T-helper 9 cell (primary cell): ENCODE results near the gene TRPC4.
"Not testable (repeated sequence)": the region's sequence is repeated elsewhere in the genome, so short reads cannot be mapped to it uniquely, and the experiment has no call there.

Source experiments
- DNase-seq: peaks from one replicate; pipeline ENCODE4 v3.0.0-alpha.2; 2020

Gene TRPC4

GRCh38 chr13:37597477-37598025 lies 272.0 kb downstream of the TRPC4 start:
- DNase-seq = no peak

DNA sequence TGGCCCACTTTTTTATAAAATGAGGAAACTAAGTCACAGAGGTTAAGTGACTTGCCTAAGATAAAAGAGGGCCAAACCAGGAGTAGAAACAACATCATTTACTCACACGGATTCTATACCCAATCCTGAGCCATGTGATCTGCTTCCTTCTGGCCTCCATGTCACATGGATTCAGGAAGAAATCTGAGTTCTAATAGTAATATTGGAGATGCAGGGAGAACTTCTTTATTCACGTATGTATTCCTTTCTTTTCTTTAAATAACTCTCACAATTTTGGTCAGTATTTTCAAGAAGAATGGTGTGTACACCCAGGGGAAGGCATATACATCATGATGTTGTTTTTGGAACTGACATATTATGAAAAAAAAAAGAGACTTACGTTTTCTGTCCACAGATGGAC lies 272.8 kb downstream of the TRPC4 start:
- no peak for DNase-seq

- DNase-seq = no peak
Measured at GRCh38 chr13:37595162-37595561, 274.4 kb downstream of the TRPC4 start.

DNA sequence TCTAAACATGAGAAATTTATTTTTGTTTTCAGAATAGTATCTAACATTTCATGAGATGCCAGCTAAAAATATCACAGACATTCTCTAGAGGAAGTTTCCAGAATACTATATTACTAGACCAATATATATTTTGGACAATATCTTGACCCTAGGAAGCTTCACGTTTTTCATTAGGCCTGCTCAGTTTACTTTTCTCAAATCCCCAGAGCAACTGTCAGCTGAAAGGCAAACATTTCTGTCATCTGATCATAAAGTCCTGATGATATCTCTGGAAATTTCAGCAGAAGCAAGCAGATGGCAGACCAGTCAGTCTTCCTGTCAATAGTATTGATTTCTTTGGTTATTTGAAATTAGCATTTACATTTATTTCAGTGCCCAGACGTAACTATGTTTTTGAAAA lies 275.0 kb downstream of the TRPC4 start:
- no peak for DNase-seq

DNA sequence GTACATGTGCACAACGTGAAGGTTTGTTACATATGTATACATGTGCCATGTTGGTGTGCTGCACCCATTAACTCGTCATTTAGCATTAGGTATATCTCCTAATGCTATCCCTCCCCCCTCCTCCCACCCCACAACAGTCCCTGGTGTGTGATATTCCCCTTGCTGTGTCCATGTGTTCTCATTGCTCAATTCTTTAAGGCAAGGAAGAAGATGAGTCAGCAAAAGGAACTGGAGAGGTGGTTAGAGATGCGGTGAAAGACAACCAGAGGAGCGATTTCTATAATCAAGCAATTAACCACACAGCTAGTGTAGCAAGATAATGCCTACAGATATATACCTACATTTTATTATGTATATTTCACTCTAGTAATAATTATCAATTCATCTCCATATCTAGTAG lies 280.2 kb downstream of the TRPC4 start:
- DNase-seq = not testable (repeated sequence)

- no peak for DNase-seq
Measured at GRCh38 chr13:37587236-37587635, 282.3 kb downstream of the TRPC4 start.
